GM12878 (cell line): Measurements from ENCODE around the gene DLG2.

ENCODE experiments used
- MYB ChIP-seq: fragments of 150-350 bp; IDR thresholded peaks from 2 replicates; pipeline ENCODE4 v1.6.1; 2014; ENCODE audit warnings: mild to moderate bottlenecking, low read depth, low read length, borderline replicate concordance
- MYC ChIP-seq: IDR thresholded peaks from 2 replicates; pipeline ENCODE4 v1.6.1; 2011; ENCODE audit warnings: mild to moderate bottlenecking, low read length, moderate library complexity, inconsistent platforms; ENCODE audit not compliant: insufficient read depth, insufficient replicate concordance, insufficient read length, severe bottlenecking
- NRF1 ChIP-seq: conservative IDR thresholded peaks from 2 replicates; pipeline ENCODE4 v1.6.1; 2011; ENCODE audit warnings: mild to moderate bottlenecking, low read depth, low read length, improper control_type of control experiment
- TAF1 ChIP-seq: IDR thresholded peaks from 2 replicates; pipeline ENCODE4 v1.6.1; 2011; ENCODE audit warnings: mild to moderate bottlenecking, low read depth, low read length, borderline replicate concordance

DNA sequence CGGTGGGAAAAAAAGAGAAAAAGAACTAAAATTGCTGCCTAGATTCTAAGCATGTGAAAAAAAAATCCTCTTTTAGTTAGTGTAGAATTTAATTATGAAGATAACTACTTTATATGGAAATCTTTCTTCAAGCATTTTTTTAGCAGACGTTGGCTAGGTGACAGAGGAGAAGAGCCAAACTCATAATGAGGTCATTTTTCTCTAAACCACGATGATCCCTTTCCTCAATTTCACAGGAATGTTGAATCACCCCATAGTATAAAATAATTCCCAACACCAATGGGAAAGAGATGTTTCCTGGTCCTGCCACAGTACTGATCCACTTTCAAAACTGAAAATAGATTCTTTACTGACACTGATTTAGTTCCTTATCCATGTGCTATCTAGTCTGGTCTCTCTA lies 319.8 kb downstream of the DLG2 start:
- TF ChIP-seq NRF1, result no peak
- TF ChIP-seq MYC, result no peak
- no peak for TF ChIP-seq MYB
- no peak for TF ChIP-seq TAF1
